Colonic mucosa (tissue), 4 donors: ENCODE results near the gene BRSK2. TPM values are rescaled to one million over a fixed set of nuclear protein-coding genes. Genes with fewer than 3 reads are reported as not detected.
"Not testable (repeated sequence)": the region's sequence is repeated elsewhere in the genome, so short reads cannot be mapped to it uniquely, and the experiment has no call there.

ENCODE experiments used
- DNase-seq: peaks from one replicate; pipeline ENCODE4 v3.0.0-alpha.2; 2020
- H3K27ac ChIP-seq: fragments of 200-600 bp; one replicate; pipeline ENCODE4 v1.8.0; 2021
- H3K27me3 ChIP-seq: fragments of 200-600 bp; one replicate; pipeline ENCODE4 v1.8.0; 2021
- H3K36me3 ChIP-seq: fragments of 200-600 bp; one replicate; pipeline ENCODE4 v1.8.0; 2021
- H3K4me1 ChIP-seq: fragments of 200-600 bp; one replicate; pipeline ENCODE4 v1.8.0; 2021; ENCODE audit warnings: mild to moderate bottlenecking
- H3K4me3 ChIP-seq: fragments of 200-600 bp; one replicate; pipeline ENCODE4 v1.8.0; 2021
- H3K9ac ChIP-seq, 2 donors: one replicate each; pipeline ENCODE4 v1.7.0; 2013; ENCODE audit warnings: control low read depth in 2 of 2, low read depth in 2 of 2, low read length in 2 of 2
- H3K9me3 ChIP-seq: fragments of 200-600 bp; one replicate; pipeline ENCODE4 v1.8.0; 2021
- CTCF ChIP-seq: fragments of 200-600 bp; IDR thresholded peaks from one replicate; pipeline ENCODE4 v1.8.0; 2022; ENCODE audit warnings: antibody characterized with exemption, mild to moderate bottlenecking
- intact Hi-C: fragments of 100-400 bp; cut with DNase I; formaldehyde crosslinking; loops from one replicate; pipeline ENCODE4 v1.14.1; 2022
- total RNA-seq, 2 donors: library from RNA; stranded (reverse); fragmentation: NEBNext Ultra II Directional in 1 of 2; extraction: Animal tissue kit (Norgen Biotek cat#: 25700) in 1 of 2; gene quantifications; one replicate each; pipeline ENCODE4 v1.2.1, GENCODE V29; 2021
- donor health status: healthy.
- donor health status: DM: no; HTN: no; CAD: no.
- donor health status: DM: no; HTN: no; CAD: no.

BRSK2 gene
- total RNA-seq, 2 donors from 2014 or later, result 0.52 to 1.2 TPM

GRCh38 chr11:1415631-1416030, 25.9 kb downstream of the BRSK2 start:
- DNase-seq, result no peak
- Histone ChIP-seq H3K36me3 (no peaks in the 10 kb centered on the region), H3K9me3 (no peaks in the 10 kb centered on the region), H3K27ac (no peak overlapping the region), H3K27me3 (no peaks in the 10 kb centered on the region), H3K4me3 (no peak overlapping the region), H3K4me1 (no peaks in the 10 kb centered on the region), H3K9ac (no peak overlapping the region)
- intact Hi-C loops, result no loop called here
- TF ChIP-seq CTCF, result no peak

- H3K36me3 ChIP-seq, H3K9me3 ChIP-seq, DNase-seq, H3K27me3 ChIP-seq, H3K4me1 ChIP-seq, H3K9ac ChIP-seq, intact Hi-C loops, H3K4me3 ChIP-seq, H3K27ac ChIP-seq: not testable (repeated sequence)
Measured at GRCh38 chr11:1418192-1418795, 28.6 kb downstream of the BRSK2 start.

GRCh38 chr11:1419811-1420210, 30.1 kb downstream of the BRSK2 start:
- intact Hi-C loops, result no loop called here
- no peak for DNase-seq
- H3K4me1 ChIP-seq, result no peaks in the 10 kb centered on the region

GRCh38 chr11:1421291-1421690, 31.6 kb downstream of the BRSK2 start:
- TF ChIP-seq CTCF, result no peak
- no peaks in the 10 kb centered on the region for H3K36me3 ChIP-seq
- no peak overlapping the region for H3K27ac ChIP-seq
- H3K9ac ChIP-seq, result no peak overlapping the region
- H3K9me3 ChIP-seq, result no peaks in the 10 kb centered on the region
- intact Hi-C loops, result no loop called here
- no peak overlapping the region for H3K4me3 ChIP-seq
- no peak for DNase-seq
- H3K4me1 ChIP-seq, result no peaks in the 10 kb centered on the region
- no peaks in the 10 kb centered on the region for H3K27me3 ChIP-seq

More at GRCh38 chr11:1419811-1420210, 30.1 kb downstream of the BRSK2 start:
- H3K9ac ChIP-seq, result no peak overlapping the region
- no peak for TF ChIP-seq CTCF
- H3K9me3 ChIP-seq, result no peaks in the 10 kb centered on the region
- H3K4me3 ChIP-seq, result no peak overlapping the region
- no peaks in the 10 kb centered on the region for H3K36me3 ChIP-seq
- no peaks in the 10 kb centered on the region for H3K27me3 ChIP-seq
- H3K27ac ChIP-seq, result no peak overlapping the region

- H3K4me1 ChIP-seq, result no peaks in the 10 kb centered on the region
- H3K36me3 ChIP-seq, result no peaks in the 10 kb centered on the region
- DNase-seq, result no peak
- no peaks in the 10 kb centered on the region for H3K9me3 ChIP-seq
- no peaks in the 10 kb centered on the region for H3K27me3 ChIP-seq
- no peak overlapping the region for H3K4me3 ChIP-seq
- no peak overlapping the region for H3K27ac ChIP-seq
- H3K9ac ChIP-seq, result no peak overlapping the region
- intact Hi-C loops, result no loop called here
- TF ChIP-seq CTCF, result no peak
Measured at GRCh38 chr11:1422481-1422880, 32.7 kb downstream of the BRSK2 start.

GRCh38 chr11:1422981-1423380, 33.2 kb downstream of the BRSK2 start:
- H3K4me3 ChIP-seq, result no peak overlapping the region

GRCh38 chr11:1423406-1423805, 33.7 kb downstream of the BRSK2 start:
- H3K4me1 ChIP-seq, H3K9me3 ChIP-seq, H3K9ac ChIP-seq, H3K27me3 ChIP-seq, H3K27ac ChIP-seq, intact Hi-C loops, H3K36me3 ChIP-seq, H3K4me3 ChIP-seq: not testable (repeated sequence)
- peak; percentile 49 for DNase-seq

More at GRCh38 chr11:1422981-1423380, 33.2 kb downstream of the BRSK2 start:
- H3K4me1 ChIP-seq, result no peaks in the 10 kb centered on the region
- H3K27me3 ChIP-seq, result no peaks in the 10 kb centered on the region
- DNase-seq, result no peak
- H3K9me3 ChIP-seq, result no peaks in the 10 kb centered on the region
- H3K27ac ChIP-seq, result no peak overlapping the region
- no peak overlapping the region for H3K9ac ChIP-seq
- no peaks in the 10 kb centered on the region for H3K36me3 ChIP-seq
- no peak for TF ChIP-seq CTCF
- intact Hi-C loops, result no loop called here
